Activated CD4-positive, CD25-positive, alpha-beta regulatory T cell treated with anti-CD3 and anti-CD28 coated beads, Interleukin-2, amount 50 U/mL, for 72 hours (primary cell): ENCODE results near the gene KMT2E.
"Not testable (repeated sequence)": the region's sequence is repeated elsewhere in the genome, so short reads cannot be mapped to it uniquely, and the experiment has no call there.

Experiments
- DNase-seq: peaks from one replicate; pipeline ENCODE4 v3.0.0; 2021

Gene KMT2E

DNA sequence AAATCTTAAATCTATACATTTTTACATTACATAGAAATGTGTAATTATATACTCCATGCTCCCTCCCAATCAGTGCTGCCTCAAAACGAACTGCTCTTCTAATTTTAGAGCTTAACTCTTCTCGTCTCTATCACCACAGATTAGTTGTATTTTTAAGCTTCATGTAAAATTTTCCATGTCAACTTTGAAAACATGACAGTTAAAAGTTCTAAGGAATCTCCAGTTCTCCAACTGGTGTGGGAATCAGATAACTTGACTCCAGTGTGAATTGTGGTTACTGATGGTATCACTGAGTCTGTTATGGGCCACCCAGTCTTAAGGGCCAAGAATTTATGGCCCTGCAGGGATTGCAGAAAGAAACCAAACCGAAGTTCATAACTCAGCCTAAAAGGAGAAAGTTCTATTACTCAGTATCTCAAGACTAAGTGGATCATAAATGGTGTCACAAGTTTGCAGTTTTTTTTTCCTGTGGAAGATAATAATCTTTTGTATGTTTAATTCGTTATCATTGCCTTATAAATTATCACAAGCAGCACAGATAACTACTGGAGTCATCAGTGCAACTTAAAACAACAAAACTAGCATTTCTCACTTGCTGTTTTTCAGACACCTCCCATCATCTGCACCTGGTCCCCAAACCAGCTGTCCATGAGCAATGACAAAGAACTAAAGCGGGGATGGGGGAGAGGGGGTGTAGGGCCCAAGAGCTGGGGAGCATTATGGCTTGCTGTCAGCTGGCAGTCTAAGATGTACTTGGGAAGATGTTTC is 31.5 kb upstream of the KMT2E start:
- no peak for DNase-seq

DNA sequence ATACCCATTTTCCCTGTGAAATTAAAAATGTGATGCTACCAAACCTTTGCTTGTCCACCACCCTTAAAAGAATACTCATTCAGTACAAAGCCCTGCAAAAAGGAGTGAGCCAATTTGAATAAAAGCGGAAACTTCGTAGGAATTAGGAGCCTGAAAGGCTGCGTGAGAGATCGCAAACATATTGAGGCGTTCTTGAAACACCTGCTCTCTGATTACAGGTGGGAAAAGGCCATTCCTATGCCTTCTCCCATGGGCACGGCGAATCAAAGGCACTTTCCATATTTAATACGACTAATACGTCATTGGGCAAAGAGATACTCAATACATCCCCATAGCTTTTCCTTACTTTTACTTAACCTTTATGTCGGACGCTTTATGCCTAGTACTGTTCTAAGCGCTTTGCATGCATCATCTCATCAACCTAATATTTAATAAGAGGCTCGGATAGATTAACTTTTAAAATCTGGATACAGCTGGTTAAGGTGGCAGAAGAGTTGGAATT is 30.9 kb upstream of the KMT2E start:
- no peak for DNase-seq

DNA sequence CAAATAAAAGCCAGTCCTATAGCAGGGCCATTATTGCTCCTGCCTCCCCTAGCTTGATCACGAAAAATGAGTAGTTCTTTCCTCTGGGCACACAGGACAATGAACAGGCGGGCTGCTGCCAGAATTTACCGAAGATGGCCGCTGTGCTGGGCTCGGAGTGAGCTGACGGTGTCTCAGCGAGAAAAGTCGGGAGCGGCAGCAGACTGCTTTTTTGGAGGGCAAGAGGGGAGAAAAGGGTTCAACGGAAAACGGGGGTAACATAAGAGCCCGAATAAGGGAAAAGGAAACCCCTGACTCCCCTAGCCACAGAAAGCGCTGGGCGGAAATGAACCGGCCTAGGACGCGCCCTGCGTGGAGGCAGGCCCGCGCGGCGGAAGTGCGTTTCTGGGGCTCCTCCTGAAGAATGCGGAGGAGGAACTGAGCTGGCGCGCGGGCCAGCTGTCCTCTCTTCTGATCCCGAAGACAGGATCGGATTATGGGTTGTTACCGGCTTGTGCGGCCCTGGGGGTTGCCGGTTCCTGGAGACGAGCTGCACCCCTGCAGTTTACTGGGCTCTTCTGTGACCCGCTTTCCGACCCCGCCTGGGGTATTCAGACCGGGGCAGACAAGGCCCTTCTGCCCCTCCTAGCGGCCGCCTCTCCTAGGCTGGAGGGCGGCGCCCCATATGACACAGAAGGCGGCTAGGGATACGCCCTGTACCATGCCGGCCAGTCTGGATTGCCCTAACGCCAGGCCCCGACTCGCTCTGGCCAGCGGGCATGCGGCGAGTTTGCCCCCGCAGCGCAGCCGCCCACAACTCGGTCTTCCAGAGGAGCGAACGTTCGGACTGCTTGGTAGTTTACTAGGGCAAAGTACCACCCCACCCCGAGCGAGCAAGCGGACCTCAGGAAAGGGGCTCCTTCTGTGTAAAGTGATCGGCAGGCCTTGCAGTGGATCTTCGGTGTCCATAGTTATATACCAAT is 30.1 kb upstream of the KMT2E start:
- DNase-seq = peak; percentile 84

DNA sequence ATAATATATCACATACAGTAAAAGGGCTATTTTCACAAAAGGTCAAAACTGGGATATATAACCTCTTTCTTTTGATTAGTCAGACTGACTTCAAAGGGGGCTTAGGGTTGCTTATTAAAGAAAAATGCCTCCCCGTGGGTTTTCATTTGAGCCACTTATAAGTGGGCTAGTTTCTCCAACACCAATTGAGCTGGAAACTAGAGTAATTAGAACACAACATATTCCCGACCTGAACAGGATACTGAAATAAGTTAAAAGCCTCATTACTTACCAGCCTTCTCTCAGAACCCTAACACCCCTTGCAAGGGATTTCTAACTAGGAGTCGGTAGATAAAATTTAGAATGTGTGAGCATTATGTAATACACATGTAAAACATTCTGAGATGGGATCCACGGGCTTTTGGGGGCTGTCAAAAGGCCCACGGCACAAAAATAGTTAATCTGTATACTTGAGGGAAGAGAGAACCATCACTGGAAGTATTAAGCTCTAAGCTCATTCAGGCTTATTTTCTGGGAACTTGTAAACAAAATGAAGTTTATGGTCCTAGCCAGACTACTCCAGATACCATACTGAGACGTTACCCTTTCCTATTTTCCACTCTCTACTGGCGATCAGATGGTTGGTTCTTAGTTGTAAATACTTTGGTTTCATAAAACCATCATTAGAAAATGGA is 29.3 kb upstream of the KMT2E start:
- no peak for DNase-seq

DNA sequence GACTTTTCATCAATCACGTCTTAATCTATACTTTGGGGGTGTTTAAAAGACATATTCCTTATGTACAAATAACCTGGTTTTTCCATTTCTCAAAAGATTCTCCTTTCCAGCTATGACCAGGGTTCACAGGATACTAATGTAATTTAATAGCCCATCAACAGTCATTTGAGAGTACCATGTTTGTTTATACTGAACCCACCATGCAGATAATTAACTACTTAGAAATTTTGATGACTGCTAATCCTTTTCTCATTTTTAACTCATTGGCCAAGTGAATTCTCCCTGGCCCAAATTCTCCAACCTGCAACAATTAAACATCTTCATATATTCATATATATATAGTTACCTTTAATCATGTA is 28.8 kb upstream of the KMT2E start:
- DNase-seq = no peak

DNA sequence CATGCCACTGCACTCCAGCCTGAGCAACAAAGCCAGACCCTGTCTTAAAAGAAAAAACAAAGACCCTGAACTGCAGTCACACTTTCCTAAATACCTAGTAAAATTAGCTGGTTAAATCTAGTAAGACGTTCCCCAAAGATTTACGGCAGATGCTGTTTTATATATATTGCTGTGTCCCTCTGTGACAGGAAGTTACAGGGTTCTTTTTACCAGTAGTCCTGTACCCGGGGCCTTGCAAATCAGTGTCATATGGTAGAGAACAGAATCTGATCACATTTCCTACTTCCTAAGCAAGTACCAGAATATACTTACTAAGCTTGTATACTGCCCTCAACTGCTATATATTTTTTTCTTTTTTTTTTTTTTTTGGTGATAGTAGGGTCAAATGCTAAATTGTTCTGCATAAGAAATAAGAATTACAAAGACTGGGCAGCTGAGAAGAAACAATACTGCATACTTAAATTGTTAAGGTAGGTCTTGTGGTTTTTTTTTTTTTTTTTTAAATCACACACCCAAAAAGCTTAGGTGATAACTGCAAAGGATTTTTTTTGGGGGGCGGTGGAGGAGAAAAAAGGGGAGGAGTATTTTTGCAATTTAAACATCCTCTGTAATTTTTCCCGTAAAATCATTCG is 27.3 kb upstream of the KMT2E start:
- DNase-seq = no peak

DNA sequence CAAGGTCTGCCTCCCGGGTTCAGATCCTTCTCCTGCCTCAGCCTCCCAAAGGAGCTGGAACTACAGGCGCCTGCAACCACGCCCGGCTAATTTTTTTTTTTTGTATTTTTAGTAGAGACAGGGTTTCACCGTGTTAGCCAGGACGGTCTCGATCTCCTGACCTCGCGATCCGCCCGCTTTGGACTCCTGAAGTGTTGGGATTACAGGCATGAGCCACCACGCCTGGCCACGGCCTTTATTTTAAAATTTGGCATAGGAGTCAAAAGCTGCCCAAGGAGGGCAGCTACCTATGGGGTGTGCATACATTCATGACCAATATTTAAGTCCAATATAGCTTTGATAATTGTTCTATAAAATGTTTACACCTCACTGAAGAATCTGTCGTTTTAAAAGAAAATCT is 26.6 kb upstream of the KMT2E start:
- DNase-seq = not testable (repeated sequence)

DNA sequence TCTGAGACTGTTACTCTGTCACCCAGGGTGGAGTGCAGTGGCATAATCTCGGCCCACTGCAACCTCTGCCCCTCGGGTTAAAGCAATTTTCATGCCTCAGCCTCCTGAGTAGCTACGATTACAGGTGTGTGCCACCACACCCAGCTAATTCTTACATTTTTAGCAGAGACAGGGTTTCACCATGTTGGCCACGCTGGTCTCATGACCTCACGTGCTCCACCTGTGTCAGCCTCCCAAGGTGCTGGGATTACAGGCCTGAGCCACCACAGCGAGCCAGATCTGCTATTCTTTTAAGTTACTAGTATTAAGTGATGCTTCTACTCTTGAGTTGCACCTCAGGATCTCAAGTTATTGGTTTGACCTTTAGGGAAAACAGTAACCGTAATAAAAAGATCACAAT is 23.0 kb upstream of the KMT2E start:
- no peak for DNase-seq

DNA sequence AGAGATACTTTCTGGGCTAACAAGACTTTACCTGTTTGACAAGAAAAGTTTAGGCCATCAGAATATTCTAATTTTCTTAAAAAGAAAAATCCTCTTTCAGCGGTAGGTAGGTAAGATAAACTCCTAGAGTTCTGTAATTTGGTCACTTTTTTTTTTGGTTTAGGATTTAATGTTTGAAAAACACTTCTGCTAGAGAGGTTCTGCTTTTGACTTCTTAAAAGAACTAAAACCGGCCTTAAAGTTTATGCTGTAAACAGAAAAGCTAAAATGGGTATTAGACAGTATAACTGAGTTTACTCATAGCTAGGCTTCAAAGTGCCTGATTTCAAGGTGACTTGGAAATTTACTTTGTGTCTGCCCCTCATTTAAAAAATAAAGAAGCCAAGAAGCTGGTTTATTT is 21.7 kb upstream of the KMT2E start:
- DNase-seq = no peak

DNA sequence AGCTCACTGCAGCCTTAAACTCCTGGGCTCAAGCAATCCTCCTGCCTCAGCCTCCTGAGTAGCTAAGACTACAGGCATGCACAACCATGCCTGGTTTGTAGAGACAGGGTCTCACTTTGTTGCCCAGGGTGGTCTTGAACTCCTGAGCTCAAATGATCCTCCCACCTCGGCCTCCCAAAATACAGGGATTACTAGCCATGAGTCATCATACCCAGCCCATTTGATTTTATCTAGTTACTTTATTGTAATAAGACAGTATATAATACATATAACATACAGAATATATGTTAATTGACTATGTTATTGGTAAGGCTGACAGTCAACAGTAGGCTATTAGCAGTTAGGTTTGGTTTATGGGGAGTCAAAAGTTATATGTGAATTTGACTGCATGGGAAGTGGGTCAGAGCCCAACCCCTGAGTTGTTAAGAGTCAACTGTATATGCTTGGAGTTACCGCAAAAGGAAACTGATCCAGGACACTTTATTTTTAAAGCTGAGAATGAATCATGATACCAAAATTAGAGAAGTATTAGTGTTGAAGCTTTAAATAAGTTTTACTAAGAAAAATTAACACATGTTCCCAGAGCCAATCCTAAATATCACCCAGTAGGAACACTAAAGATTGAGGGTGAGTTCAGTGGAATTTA is 20.7 kb upstream of the KMT2E start:
- DNase-seq = no peak

DNA sequence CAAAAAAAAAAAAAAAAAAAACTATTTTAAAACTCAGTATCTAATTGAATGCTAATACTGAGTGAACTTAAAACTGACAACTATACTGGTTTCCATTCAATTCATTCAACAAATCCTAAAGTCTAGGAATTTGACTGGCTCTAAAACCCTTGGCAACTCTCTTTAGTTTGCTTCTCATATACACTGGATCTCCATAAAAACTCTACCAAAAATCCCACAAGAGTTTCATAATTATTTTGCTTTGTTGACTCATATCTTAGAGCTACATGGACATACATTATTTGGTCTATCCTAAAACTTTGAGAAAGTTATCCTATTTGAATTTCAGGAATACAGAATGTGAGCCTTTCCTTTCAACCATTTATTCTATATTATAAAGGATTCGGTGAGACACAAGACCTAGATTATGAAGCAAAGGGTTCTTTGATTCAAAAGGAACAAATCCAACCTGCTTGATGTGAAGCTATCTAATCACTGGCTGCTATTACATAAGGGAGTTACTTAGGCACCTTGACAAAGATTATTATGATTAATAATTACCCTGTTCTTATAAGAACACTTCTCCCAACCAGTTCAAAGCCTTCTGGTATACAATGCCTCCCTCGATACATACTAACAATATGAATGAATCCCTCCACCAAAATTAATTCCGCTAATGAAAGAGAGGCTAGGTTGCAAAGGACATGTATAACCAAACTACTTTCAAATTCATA is 15.8 kb upstream of the KMT2E start:
- DNase-seq = no peak

DNA sequence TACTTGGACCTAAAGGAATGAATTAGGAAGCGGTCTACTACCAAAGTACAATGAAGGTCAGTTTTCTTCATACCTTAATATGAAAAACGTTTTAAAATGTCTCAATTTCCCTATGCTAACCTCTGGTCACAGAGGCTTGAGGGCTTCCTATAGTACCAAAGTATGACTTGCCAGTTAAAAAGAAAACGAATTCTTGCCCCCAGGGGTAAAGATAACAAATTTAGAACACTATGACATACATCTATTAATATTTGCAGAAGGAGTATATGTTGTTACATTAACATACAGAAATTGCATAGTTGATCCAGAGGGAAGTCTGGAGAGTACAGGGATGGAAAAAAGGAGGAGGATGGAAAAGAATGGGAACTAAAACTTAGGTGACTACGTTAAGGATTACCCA is 13.8 kb upstream of the KMT2E start:
- DNase-seq = no peak

DNA sequence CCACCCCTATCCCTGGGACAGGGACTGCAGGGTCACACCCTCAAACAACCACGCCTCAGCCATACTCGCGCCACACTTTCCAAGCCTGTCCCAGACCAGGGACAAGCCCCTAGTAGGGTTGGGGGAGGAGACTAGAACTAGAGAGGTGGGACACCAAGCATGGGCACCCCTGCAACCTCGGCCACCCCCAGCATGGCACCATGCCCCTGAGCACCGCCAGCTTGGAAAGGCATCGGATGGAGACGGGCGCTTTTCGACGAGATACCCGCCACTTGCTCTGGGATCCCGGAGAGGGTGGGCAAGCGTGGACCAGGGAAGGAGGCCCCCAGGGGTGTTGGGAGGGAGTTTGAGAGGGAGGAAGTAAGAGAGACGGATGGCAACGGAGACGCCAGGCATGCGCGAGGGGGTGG is 13.1 kb upstream of the KMT2E start:
- no peak for DNase-seq

DNA sequence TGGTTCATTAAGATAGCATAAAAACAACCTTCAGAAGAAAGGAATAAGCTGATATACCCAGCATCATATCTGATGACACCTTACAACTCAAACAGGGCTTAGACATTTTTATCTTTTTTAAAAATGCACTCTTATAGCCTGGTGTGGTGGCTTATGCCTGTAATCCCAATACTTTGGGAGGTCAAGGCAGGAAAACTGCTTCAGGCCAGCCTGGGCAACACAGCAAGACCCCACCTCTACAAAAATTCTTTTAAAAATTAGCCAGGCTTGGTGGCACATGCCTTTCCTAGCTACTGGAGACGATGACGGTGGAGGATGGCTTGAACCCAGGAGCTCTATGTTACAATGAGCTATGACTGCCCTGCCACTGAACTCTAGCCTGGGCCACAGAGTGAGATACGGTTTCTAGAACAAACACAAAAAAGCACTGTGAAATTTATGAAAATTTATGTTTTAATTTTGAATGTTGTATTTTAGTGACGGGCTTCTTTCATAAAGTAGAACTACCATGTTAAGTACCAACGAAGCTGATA is 12.3 kb upstream of the KMT2E start:
- no peak for DNase-seq

DNA sequence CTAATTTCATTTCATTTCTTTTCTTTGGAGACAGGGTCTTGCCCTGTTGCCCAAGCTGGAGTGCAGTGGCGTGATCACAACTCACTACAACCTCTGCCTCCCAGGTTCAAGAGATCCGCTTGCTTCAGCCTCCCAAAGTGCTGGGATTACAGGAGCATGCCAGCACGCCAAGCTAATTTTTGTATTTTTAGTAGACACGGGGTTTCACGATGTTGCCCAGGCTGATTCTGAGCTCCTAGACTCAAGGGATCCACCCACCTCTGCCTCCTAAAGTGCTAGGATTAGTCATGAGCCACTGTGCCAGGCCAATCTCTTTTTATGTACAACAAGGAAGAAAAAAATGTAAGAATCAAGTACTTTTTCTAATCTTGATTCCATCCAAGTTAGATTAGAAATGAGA is 10.7 kb upstream of the KMT2E start:
- DNase-seq = no peak

DNA sequence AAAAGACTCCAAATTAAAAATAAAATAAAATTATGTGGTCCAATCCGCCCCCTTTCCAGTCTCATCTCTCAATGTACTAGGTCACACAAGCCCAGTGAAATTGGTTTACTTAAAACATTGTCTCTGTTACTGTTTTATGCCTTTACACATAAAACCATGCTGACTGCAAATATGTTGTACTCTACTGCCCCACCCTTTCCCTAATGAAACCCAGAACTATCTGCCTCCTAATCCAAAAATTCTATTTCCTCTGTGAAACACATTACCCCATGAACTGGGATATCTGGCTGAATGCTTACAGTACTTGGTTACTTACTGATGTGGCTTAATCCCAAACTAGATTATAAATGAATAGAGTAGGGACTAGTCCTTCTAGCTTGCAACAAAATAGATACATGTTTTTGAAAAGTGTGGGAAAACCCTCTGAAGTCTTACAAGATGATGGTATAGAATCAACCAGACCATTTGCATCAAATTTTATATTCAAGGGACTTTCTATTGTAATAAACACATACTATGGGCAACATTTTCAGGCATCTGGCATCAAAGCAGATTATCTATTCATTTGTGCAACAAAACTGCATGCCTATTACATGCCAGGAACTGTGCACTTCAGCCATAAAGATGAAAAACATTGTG is 10.0 kb upstream of the KMT2E start:
- no peak for DNase-seq

DNA sequence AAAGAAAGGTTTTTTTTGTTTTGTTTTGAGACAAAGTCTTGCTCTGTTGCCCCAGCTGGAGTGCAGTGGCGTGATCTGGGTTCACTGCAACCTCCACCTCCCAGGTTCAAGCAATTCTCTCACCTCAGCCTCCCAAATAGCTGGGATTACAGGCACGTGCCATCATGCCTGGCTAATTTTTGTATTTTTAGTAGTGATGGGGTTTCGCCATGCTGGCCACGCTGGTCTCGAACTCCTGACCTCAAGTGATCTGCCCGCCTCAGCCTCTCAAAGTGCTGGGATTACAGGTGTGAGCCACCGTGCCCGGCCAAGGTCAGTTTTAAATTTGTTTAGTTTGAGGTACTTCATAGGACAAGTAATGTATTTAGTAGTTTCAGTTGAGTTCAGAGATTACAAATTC is 9.0 kb upstream of the KMT2E start:
- not testable (repeated sequence) for DNase-seq

DNA sequence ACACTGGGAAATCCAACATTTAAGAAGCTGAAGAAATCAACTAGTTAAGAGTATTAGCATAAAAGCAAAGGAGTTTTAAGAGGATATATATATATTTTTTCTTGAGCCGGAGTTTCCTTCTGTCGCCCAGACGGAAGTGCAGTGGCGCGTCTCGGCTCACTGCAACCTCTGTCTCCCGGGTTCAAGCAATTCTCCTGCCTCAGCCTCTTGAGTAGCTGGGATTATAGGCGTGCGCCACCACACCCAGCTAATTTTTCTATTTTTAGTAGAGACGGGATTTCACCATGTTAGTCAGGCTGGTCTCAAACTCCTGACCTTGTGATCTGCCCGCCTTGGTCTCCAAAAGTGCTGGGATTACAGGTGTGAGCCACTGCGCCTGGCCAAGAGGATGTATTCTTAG is 8.5 kb upstream of the KMT2E start:
- not testable (repeated sequence) for DNase-seq

DNA sequence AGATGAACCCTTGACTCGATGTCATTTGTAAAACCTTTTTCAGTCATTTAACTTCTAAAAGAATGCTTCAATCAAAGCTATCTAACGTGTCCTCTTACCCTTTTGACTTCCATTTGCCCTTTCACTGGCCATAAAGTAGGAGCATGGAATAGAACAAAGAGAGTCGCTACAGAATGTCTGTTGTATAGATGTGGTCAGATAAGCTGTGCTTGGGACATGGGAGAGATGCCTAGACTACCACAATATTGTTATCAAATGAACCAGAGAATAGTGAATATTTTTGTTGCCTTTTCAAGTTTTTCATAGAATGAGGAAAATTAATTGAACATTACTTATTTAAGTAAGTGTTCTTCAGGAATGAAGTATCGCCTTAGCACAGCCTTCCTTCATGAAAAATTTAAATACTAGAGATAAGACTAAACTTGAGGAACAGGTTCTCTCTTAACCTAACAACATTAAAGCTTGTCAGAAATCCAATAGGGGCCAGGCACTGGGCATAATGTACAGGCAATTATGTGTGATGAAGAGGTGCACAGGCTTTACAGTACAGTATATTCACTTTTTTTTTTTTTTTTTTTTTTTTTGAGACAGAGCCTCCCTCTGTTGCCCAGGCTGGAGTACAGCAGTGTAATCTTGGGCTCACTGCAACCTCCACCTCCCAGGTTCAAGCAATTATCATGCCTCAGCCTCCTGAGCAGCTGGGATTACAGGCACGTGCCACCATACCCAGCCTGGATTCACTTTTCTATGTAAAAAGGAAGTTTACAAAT is 7.5 kb upstream of the KMT2E start:
- DNase-seq = no peak

DNA sequence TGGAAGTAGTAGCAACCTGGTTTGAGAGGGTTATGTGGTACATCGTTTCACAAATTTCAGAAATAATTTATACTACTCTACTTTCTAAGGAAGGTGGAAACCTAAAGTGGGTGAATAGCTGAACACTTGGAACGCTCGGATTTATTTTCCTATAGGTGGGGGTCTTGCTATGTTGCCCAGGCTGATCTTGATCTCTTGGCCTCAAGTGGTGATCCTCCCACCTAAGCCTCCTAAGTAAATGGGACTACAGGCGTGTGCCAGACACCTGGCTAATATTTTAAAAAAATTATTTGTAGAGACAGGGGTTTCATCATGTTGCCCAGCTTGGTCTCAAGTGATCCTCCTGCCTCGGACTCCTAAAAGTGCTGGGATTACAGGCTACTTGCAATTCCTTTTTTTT is 6.7 kb upstream of the KMT2E start:
- no peak for DNase-seq
